ENCODE data around the gene RGS16.

DNA sequence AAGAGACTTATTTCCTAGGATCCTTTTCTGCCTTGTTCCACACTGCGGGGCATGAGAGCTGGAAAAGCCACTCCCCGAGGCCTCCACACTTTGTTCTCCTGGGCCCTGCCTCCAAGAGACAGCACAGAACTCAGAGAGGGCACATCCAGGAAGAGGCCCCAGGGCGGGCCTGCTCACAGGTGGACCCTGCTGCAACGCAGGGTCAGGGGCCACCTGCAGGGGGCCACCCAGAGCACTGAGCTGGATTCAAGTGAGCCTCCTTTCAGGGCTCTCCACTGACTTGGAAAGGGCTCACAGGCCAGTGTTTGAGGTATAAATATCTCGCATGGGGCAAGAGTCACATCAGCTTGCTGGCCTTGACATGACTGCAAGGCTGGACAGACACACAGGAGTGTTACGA, 4.8 kb downstream of the RGS16 start:
- TF ChIP-seq, protein P1, sequence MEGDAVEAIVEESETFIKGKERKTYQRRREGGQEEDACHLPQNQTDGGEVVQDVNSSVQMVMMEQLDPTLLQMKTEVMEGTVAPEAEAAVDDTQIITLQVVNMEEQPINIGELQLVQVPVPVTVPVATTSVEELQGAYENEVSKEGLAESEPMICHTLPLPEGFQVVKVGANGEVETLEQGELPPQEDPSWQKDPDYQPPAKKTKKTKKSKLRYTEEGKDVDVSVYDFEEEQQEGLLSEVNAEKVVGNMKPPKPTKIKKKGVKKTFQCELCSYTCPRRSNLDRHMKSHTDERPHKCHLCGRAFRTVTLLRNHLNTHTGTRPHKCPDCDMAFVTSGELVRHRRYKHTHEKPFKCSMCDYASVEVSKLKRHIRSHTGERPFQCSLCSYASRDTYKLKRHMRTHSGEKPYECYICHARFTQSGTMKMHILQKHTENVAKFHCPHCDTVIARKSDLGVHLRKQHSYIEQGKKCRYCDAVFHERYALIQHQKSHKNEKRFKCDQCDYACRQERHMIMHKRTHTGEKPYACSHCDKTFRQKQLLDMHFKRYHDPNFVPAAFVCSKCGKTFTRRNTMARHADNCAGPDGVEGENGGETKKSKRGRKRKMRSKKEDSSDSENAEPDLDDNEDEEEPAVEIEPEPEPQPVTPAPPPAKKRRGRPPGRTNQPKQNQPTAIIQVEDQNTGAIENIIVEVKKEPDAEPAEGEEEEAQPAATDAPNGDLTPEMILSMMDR (conservative IDR thresholded peaks at IDR 0.05; ENCODE audit: low read depth, low read length), result peak; percentile 46
- TF ChIP-seq EZH2 (IDR thresholded peaks at IDR 0.05; ENCODE audit: low read length, unreplicated experiment) (no peak), EZH2phosphoT487 (IDR thresholded peaks at IDR 0.05; ENCODE audit: borderline replicate concordance, low read length) (no peak)

All from PC-3 (cell line).